Motor neuron (in vitro differentiated cells): Measurements from ENCODE around the gene PRAF2. TPM values are rescaled to one million over a fixed set of nuclear protein-coding genes. Genes with fewer than 3 reads are reported as not detected.

Source experiments
- ATAC-seq, 8 experiments: fragments of 200-7000 bp; cut with Tn5 transposase; replicated peaks in 6 of 8; 2 replicates each; pipeline ENCODE4 v1.8.0; 2021; ENCODE audit warnings: mild to moderate bottlenecking in 8 of 8, moderate library complexity in 8 of 8
- H3K27ac ChIP-seq, 2 donors: fragments of 250-450 bp; sonication (Bioruptor Pico); 2 replicates each; pipeline ENCODE4 v1.9.0; 2021; ENCODE audit warnings: antibody characterized with exemption in 2 of 2, mild to moderate bottlenecking in 2 of 2, moderate library complexity in 1 of 2
- H3K4me1 ChIP-seq, 2 donors: fragments of 250-450 bp; sonication (Bioruptor Pico); replicated peaks in 1 of 2; 2 replicates each; pipeline ENCODE4 v1.6.1; 2021; ENCODE audit warnings: antibody characterized with exemption in 2 of 2, mild to moderate bottlenecking in 2 of 2, moderate library complexity in 1 of 2
- H3K4me3 ChIP-seq, 5 donors: fragments of 250-450 bp; sonication (Bioruptor Pico); 2 replicates each; pipeline ENCODE4 v1.9.0; 2021; ENCODE audit warnings: antibody characterized with exemption in 5 of 5, mild to moderate bottlenecking in 5 of 5, moderate library complexity in 4 of 5
- WGBS, 10 experiments: fragments of 450-650 bp; shearing (Covaris generic); methylation state at CpG; one replicate each; pipeline ENCODE4 v1.0.0; 2022; 5-methylcytosine and 5-hydroxymethylcytosine counted together
- in situ Hi-C, 9 experiments: fragments of 400-800 bp; cut with MboI; loops; one replicate each; pipeline ENCODE4 v1.15.0; 2021; ENCODE audit warnings: low sequenced_read_pairs in 9 of 9, low pct_unique_long_range_greater_than_20kb in 2 of 9; ENCODE audit not compliant: unreplicated experiment in 9 of 9
- total RNA-seq, 8 experiments: library from RNA; unstranded; fragments of 300-600 nt; gene quantifications; 2 replicates each; pipeline versions ENCODE4 v1.2.3 to v1.2.4, GENCODE V29; 2022

PRAF2 gene
- total RNA-seq, 8 experiments from 2014 or later: 9.9 to 29.1 (median 14.2) TPM

- Histone ChIP-seq H3K27ac (no peak overlapping the region), H3K4me1 (no peaks in the 10 kb centered on the region), H3K4me3 (no peak overlapping the region)
- peak in 7 of 8 experiments; percentile 11 to 53 (median 31) for ATAC-seq
- in situ Hi-C loops: no loop called here
- WGBS, 10 experiments: no CpG with 5 or more reads among the region's 6 CpGs
Observed at GRCh38 chrX:49029876-49030275, 43.9 kb downstream of the PRAF2 start.

Other genes with a start within 250 kb of the PRAF2 start
- under 1 TPM in 7 of 8 experiments, not detected in 1; 0.27 to 0.90 (median 0.46) TPM for gene ERAS, start 247.5 kb downstream of the PRAF2 start, total RNA-seq
- gene PCSK1N, start 238.4 kb downstream of the PRAF2 start, total RNA-seq: 100 to 1,000 TPM in 1 of 8 experiments, 10 to 100 TPM in 6, 1 to 10 TPM in 1; 4.0 to 103 (median 33.2) TPM
- gene TIMM17B, start 176.2 kb downstream of the PRAF2 start, total RNA-seq: 100 to 1,000 TPM in 1 of 8 experiments, 10 to 100 TPM in 7; 40.6 to 102 (median 72.9) TPM
- gene PQBP1, start 176.1 kb downstream of the PRAF2 start, total RNA-seq: 100 to 1,000 TPM in 3 of 8 experiments, 10 to 100 TPM in 5; 73.0 to 123 (median 99.1) TPM
- gene SLC35A2, start 162.4 kb downstream of the PRAF2 start, total RNA-seq: 10 to 100 TPM; 15.1 to 38.3 (median 23.8) TPM
- 10 to 100 TPM in 4 of 8 experiments, 1 to 10 TPM in 4; 6.9 to 20.3 (median 9.5) TPM for gene PIM2, start 155.0 kb downstream of the PRAF2 start, total RNA-seq
- gene OTUD5, start 116.4 kb downstream of the PRAF2 start, total RNA-seq: 10 to 100 TPM; 22.0 to 49.8 (median 36.6) TPM
- 1 to 10 TPM in 6 of 8 experiments, under 1 TPM in 2; 0.65 to 3.1 (median 1.5) TPM for gene KCND1, start 102.2 kb downstream of the PRAF2 start, total RNA-seq
- gene GRIPAP1, start 71.7 kb downstream of the PRAF2 start, total RNA-seq: 10 to 100 TPM; 24.2 to 69.0 (median 44.8) TPM
- 10 to 100 TPM in 7 of 8 experiments, 1 to 10 TPM in 1; 9.7 to 43.2 (median 24.4) TPM for gene TFE3, start 30.6 kb downstream of the PRAF2 start, total RNA-seq
- gene CCDC120, start 15.0 kb downstream of the PRAF2 start, total RNA-seq: 1 to 10 TPM in 7 of 8 experiments, under 1 TPM in 1; 0.15 to 5.7 (median 3.9) TPM
- 10 to 100 TPM; 20.7 to 97.3 (median 44.5) TPM for gene WDR45, start 5.9 kb upstream of the PRAF2 start, total RNA-seq
- 10 to 100 TPM; 16.3 to 29.8 (median 20.1) TPM for gene GPKOW, start 49.7 kb upstream of the PRAF2 start, total RNA-seq
- 1 to 10 TPM in 6 of 8 experiments, under 1 TPM in 2; 0.57 to 2.7 (median 1.4) TPM for gene MAGIX, start 88.8 kb upstream of the PRAF2 start, total RNA-seq
- gene PLP2, start 97.9 kb upstream of the PRAF2 start, total RNA-seq: 10 to 100 TPM in 3 of 8 experiments, 1 to 10 TPM in 5; 1.2 to 21.9 (median 6.0) TPM
- 10 to 100 TPM in 2 of 8 experiments, 1 to 10 TPM in 2, under 1 TPM in 4; 0.33 to 11.8 (median 1.1) TPM for gene PRICKLE3, start 112.4 kb upstream of the PRAF2 start, total RNA-seq
- 100 to 1,000 TPM in 1 of 8 experiments, 10 to 100 TPM in 4, 1 to 10 TPM in 2, under 1 TPM in 1; 0.92 to 144 (median 71.8) TPM for gene SYP, start 126.2 kb upstream of the PRAF2 start, total RNA-seq
- gene CACNA1F, start 159.3 kb upstream of the PRAF2 start, total RNA-seq: under 1 TPM in 2 of 8 experiments, not detected in 6; 0.28 to 0.41 TPM
- gene CCDC22, start 161.5 kb upstream of the PRAF2 start, total RNA-seq: 10 to 100 TPM in 1 of 8 experiments, 1 to 10 TPM in 7; 7.2 to 10.6 (median 9.3) TPM
- gene FOXP3, start 190.7 kb upstream of the PRAF2 start, total RNA-seq: under 1 TPM; 0.11 to 0.84 (median 0.26) TPM
- 10 to 100 TPM in 5 of 8 experiments, 1 to 10 TPM in 3; 3.8 to 16.1 (median 11.2) TPM for gene PPP1R3F, start 195.8 kb upstream of the PRAF2 start, total RNA-seq
- gene GAGE10, start 229.6 kb upstream of the PRAF2 start, total RNA-seq: not detected
- not detected for gene GAGE12J, start 248.0 kb upstream of the PRAF2 start, total RNA-seq